Measurements from ENCODE around the gene PIEZO1. TPM values are rescaled to one million over a fixed set of nuclear protein-coding genes. Genes with fewer than 3 reads are reported as not detected.
"Not testable (repeated sequence)": the region's sequence is repeated elsewhere in the genome, so short reads cannot be mapped to it uniquely, and the experiment has no call there.

The PIEZO1 gene
- total RNA-seq, 1 donor from 2014 or later = 198 TPM

DNA sequence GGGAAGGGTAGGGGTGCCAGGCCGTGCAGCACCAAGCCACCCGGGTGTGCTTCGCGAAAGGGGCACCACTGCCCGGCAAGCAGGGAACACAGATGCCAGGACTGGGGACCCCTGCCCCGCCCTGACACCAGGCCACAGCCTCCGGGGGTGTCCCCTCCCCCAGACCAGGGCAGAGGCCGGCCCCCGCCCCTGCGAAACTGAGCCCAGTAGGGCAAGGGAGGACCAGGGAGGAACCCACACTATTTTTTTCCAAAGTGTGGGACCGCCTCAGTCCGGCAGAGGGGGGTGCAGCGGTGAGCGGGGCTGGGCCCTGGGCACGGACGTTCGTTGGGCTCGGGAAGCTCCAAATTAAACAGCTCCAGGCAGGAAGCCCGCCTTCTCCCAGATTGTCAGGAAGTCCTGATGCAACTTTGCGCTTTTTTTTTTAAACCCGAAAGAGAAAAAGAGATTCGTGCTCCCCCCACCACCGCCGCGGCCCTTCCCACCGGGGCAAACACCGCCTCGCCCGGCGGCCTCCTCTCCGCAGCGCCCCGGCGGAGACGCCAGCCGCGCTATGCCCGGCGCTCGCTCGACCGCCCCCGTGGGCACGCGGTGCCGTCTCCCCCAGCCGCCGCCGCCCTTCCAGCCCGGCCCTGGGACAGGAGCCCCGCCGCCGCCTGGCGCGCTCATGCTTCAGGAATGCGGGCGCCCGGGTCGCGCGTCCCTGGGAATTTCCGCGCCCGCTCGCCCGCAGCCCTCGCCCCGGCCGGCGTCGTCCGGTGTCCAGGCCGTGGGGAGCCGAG is 755 bp downstream of the PIEZO1 start:
- peak; percentile 83 for DNase-seq (ENCODE audit: low read depth)

- DNase-seq (ENCODE audit: low read depth) = peak; percentile 61
These were observed 1.5 kb downstream of the PIEZO1 start for GRCh38 chr16:88783391-88784073.

DNA sequence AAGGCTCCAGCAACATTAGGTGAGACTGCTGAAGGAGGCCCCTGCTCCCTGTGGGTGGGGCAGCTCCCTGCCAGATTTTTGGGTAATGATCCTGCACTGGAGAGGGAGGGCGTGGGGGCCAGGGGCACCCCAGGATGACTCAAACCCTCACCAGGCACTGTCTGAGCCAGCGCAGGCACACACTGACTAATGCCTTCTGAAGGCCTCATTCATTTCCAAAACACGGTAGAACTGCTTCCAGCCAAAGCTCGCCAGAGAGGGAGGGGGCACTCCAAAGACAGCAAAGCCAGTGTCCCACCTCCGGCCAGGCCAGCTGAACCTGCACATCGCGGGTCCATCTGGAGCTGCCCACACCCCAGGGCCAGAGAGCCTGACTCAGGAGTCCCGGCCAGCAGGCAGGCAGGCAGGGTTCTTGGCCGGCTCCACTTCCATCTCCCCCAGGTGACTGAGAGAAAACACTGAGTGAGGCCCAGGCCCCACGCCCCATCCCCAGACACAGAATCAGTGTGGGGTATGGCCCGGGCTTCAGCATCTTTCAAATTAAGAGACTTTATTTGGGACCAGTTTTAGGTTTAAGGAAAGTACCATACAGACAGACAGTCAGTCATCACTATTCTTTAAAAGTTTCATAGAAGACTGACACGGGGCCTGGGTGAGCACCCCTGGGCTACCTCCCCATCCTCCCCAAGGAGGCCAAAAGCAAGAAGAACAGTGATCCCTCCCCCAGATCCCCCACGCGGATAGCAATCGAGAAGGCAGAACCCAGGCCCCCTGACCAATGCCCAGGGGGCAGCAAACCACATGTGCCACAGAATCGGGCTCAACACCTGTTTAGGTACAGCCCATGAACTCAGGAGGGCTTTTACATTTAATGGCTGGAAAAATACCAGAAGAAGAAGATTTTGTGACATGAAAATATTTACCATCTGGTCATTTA is 2.3 kb downstream of the PIEZO1 start:
- DNase-seq (ENCODE audit: low read depth) = peak; percentile 59

DNA sequence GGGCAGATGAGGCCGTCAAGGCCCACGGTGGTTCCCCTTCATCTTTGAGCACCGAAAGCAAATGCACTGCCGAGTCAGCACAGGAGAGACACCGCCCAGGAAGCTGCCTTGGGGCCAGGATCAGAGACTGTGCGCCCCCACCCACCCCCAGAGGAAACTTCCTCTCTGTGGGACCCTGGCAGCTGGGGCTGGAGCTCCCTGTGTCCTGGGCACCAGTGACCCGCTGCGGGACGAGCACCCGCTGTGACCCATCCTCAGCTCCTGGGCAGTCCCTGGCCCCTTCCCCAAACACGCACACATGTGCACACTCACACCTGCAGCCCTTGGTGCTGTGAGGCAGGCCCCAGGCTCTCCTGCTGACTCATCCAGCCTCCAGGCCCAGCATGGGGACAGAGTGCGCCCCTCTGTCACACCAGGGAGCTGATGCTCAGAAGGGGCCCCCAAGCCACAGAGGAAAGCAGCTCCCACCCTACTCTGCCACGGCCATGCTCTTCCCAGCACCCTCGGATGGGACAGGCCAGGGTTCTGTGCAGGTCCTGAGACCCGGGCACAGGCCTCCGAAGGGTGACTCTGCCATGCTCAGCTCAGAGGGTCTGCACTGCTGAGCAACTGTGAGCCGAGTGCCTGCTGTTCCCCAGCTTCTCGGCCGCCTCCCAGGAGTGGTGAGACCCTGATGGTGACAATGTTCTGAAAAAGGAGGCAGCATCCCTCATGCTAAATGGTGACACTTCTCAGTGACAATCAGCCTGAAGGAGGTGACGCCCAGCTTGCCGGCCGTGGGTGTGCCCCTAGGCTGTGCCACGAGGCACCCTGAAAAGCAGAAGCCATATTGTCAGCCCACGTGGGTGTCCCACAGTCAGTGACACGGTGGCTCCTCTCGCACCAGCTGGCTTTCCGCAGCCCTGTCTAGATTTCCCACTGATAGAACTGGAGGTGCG is 3.6 kb downstream of the PIEZO1 start:
- DNase-seq (ENCODE audit: low read depth) = no peak

DNA sequence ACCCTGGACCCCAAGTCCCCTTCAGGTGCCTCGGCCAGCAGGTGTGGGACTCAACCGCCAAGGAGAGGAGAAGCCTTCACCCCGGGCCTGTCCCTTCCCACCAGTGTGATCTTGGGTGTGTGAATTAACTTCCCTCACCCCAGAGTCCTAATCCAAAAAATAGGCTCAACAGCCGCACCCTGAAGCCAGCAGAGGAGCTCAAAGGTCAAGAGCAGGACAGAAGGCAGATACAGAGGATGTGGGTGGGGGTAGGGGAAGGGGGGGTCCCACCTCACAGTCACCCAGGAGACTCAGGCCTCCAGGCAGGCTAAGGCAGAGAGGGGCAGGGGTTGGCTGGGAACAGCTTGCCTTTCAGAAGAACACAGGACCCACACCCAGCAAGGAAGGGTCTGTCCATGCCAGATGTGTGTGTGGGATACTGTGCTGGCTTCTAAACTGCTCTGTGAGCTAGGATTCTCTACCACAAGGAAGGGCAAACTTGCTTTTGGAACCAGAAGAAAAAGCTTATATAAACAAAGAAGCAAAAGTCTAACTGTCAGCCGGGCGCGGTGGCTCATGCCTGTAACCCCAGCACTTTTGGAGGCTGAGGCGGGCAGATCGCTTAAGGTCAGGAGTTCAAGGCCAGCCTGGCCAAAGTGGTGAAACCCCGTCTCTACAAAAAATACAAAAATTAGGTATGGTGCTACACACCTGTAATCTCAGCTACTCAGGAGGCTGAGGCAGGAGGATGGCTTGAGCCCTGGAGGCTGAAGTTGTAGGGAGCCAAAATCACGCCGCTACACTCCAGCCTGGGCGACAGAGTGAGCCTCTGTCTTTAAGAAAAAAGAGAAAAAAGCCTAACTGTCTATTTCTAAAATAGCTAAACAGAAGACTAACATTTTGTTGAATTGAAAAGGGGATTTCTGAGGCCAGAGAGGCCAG is 4.6 kb downstream of the PIEZO1 start:
- no peak for DNase-seq (ENCODE audit: low read depth)

DNA sequence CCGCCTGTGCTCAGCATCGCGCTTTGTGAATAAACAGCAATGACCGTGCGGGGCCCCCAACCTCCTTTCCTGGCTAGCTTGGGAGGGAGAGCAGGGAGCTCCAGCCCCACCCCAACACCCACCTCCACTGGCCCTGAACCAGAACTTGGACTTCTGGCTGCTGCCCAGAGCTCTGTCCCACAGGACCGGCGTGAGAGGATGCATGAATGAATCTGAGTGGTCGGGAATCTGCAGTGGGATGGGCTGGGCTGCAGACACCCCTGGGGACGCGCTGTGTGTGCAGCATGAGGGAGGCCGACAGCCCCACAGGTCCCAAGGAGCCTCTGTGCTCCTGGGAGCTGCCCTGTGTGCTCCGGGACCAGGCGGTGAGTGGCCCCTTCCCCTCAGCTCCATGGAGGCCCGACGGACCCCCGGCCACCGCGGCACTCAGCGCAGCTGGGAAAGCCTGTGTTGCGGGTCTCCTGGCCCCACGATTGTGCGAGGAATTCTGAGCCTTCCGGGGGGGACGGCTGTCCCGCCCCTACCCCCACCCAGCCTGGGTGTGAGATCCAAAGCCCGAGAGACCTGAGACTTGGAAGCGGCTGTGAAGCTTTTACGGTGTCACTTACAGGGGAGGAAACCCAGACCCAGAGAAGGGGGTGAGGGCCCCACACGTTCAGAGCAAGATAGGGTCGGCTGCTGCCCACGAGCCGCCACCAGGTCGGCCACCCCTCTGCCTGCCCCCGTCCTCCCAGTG is 5.4 kb downstream of the PIEZO1 start:
- DNase-seq (ENCODE audit: low read depth) = no peak

GRCh38 chr16:88778541-88779065 is 6.4 kb downstream of the PIEZO1 start:
- no peak for DNase-seq (ENCODE audit: low read depth)

DNA sequence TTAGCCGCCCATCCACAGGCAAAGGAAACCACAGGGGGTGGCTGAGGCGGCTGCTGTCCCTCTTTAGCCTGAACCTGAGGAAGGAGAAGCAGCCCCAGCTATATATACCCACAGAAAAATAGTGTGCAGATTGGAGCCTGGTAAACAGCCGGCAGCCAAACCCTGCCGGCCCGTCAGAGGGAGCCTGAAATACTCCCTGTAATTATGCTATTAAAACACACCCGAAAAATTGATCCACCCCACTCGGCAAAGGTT is 6.8 kb downstream of the PIEZO1 start:
- DNase-seq (ENCODE audit: low read depth) = no peak

DNA sequence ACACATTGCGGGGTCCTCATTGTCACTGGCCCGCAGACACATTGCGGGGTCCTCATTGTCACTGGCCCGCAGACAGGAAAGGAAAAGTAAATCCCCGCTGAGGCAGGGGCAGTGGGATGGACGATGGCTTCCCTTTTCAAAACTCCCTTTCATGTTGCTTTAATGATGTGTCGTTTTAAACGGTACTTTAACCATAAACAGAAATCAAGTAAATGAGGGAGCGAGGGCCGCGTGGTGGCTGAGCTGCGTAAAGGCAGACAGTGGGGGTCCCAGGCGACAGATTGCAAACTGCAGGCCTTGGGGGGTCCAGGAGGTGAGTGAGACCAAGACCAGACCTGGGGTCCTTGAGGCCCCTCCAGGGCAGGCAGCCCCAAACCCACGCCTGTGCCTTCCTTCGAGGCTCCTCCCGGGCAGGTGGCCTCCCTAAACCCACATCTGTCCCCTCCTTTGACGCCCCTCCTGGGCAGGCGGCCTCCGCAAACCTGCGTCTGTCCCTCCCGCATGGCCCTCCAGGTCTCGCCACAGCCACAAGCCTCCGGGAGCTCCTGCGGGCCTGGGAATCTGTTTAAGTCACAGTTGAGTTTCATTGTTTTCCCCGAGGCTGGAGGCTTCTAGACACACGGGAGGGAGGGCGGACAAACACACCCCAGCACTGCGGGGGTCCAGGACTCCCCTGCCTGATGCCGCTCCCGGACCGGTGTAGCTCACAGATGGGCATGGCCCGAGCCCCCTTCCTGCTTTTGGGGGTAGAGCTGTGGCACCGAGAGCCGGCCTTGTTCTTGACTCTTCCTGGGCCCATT is 7.3 kb downstream of the PIEZO1 start:
- no peak for DNase-seq (ENCODE audit: low read depth)

GRCh38 chr16:88775825-88776224 is 9.2 kb downstream of the PIEZO1 start:
- DNase-seq (ENCODE audit: low read depth) = no peak

GRCh38 chr16:88774544-88775393 is 10.3 kb downstream of the PIEZO1 start:
- DNase-seq (ENCODE audit: low read depth) = no peak

- peak; percentile 94 for DNase-seq (ENCODE audit: low read depth)
These were observed 11.2 kb downstream of the PIEZO1 start for GRCh38 chr16:88773812-88774291.

DNA sequence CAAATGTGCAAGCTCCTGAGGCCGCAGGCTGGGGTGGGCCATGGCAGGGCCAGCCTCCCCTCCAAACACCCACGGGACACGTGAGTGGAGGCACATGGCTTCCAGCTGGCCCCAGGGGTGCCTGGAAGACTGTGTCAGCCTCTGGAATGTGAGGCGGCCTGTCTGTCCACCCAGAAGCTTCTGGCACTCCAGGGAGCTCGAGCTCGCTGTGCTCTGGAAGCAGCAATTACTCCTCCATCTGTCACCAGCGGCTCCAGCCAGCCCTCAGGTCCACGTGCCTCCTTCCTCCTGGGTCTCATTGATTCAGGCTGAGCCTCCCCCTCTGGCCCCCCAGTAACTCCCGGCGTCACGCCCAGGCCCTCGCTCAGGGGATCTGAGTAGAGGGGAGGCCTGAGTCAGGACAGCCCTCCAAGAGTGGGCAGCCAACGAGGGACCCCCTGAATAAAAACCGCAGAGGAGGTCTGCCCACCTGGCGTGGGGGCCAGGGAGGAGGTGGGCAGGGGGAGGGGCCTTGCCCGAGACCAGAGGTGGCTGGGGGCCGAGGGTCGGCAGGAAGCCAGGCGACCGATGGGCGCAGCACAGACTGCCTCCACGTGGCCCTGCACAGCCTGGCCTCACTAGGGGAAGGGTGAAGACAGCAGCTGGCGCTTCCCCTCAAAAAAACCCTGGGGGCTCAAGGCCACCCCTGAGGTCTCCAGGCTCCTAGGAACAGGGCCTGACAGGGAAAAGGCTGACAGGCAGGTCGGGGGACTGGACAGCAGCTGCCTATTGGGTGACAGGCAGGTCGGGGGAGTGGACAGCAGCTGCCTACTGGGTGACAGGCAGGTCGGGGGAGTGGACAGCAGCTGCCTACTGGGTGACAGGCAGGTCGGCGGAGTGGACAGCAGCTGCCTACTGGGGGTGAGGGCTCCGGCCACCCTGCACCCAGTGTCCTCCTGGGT is 11.9 kb downstream of the PIEZO1 start:
- peak; percentile 98 for DNase-seq (ENCODE audit: low read depth)

GRCh38 chr16:88771781-88772180 is 13.2 kb downstream of the PIEZO1 start:
- DNase-seq (ENCODE audit: low read depth) = not testable (repeated sequence)

- no peak for DNase-seq (ENCODE audit: low read depth)
These were observed 13.7 kb downstream of the PIEZO1 start for GRCh38 chr16:88771294-88771772.

Measured in myocyte (in vitro differentiated cells).